Measurements from ENCODE around the gene SCAPER.

The SCAPER gene

DNA sequence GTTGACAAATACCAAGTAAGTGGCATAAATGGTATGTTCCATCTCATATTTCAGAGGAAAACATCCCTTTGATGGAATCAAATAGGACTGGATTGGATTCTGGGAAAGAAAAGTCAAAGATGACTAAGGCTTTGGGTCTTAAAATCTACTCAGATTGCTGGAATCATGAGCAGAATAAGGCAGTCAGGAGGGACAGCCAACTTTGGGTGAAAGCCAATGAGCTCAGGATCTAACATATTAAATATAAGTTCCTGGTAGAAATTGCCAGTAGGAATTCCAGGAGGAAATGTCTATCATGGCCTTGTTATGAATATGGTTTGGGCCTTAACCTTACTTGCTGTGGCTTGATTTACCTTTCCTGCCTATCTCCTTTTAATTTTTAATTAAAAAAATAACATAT, 513.3 kb downstream of the SCAPER start:
- DNase-seq = no peak

GRCh38 chr15:76391309-76391708, 513.8 kb downstream of the SCAPER start:
- DNase-seq = no peak

DNA sequence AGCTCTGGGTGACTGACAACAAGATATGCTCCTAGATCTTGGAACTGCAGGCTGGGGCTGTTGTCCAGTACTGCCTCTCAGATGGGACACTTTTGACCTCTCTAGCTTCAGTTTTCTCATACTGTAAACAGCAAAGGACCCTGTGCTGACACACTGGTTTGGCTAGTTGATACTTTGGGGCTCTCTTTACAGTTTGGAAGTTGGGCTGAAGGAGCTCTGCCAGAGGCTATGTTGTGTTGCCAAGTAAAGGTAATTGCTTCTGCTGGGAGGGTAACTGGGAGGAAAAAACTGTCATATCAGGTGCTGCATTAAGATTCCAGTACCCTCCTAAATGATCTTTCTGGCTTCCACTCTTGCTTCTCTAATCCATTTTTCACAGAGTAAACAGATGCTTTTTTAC, 514.6 kb downstream of the SCAPER start:
- no peak for DNase-seq

DNA sequence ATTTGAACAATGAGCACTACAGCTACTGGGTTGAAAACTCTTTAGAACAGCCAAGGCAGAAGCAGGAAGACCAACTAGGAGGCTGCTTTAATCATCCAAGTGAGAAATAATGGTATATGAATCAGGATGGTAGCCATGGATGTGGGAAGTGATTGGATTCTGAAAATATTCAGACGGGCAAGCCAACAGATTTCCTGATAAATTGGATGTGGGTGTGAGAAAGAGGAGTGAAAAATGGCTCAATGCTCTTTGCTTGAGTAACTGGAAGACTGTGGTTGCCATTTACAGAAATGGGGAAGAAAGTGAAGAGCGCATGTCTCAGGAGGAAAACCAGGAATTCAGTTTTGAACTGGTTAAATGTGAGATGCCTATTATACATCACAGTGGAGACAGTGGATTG, 518.2 kb downstream of the SCAPER start:
- DNase-seq = no peak

DNA sequence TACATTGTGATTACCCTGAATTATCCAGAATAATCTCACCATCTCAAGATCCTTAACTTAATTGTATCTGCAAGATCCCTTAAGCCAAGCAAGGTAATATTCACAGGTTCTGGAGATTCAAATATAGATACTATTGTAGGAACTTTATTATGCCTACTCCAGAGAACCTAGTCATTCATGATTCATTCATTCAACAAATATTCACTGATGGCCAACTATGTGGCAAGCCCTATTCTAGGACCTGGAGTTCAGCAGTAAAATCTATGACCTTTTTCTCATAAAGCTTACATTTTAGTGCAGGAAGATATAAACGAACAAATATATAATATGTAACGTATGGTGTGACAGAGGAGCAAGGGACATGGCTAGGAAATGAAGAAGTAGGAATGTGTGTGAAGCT, 519.0 kb downstream of the SCAPER start:
- no peak for DNase-seq

DNA sequence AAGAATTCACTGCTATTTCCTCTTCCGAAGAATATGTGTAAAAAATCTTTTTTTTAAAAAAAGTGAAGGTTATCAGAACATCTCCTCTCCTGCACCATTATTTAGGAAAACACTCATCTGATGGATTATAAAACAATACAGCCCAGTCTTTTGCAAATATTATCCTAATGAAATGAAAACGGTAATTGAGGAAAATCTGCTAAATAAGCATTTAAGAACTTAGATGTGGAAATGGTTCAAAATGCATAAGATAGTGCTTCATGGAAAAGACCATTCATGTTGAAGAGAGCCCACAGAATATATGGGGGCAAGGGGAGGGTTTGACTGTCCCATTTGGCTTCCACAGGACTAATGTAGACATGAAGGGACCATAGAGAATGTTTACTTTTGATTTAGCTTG, 520.7 kb downstream of the SCAPER start:
- DNase-seq = no peak

GRCh38 chr15:76382987-76383728, 522.0 kb downstream of the SCAPER start:
- DNase-seq = no peak

- DNase-seq = no peak
Observed at GRCh38 chr15:76381366-76381765, 523.8 kb downstream of the SCAPER start.

DNA sequence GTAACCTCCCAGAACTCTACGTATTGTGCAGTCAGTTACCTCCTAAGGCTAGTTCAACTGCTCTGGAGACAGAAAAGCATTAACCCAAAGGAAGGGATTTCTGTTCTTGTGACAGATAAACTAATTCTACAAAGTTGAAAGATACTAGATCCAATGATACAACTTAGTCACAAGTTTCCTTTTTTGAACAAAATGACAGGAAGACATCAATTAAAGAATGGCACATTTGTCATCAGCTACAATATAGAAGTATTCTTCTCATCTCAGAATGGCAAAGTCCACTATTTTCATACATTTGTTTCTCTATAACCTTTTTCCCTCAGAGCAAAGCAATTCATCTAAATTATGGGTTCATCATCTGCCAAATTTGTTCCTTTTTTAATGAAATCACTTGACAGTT, 524.9 kb downstream of the SCAPER start:
- no peak for DNase-seq

DNA sequence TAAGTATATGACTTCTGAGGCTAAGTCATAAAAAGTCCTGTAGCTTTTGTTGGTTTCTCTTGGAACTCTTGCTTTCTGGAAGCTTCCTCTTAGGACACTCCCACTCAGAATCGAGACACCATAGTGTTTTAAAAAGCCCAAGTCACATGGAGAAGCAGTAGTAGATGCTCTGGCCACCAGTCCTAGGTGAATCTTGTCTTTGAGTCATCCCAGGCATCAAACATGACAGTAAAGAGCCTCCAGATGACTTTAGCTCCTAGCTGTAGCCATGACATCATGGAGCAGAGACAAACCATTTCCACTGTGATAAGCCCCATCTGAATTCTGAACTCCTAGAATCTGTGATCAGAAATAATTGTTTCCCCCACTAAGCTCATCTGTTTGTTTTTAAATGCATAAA, 526.4 kb downstream of the SCAPER start:
- no peak for DNase-seq

DNA sequence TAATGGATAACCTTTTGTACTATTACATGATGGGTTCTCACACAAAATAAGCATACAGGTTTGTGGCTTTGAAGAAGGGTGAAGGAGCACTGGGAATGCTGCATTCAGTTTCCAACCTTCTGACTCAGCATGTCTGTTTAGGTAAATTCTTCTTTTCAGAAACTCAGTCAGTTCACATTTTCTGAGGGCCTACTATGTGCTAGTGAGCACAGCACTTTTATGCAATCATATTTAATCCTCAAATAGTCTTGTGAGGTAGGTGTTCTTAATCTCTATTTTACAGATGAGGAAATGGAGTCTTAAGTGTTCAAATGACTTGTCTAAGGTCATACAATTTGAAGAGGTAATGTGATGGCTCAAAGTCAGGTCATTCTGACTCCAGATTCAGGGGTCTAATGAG, 527.4 kb downstream of the SCAPER start:
- DNase-seq = no peak

GRCh38 chr15:76377217-76377616, 527.9 kb downstream of the SCAPER start:
- no peak for DNase-seq

GRCh38 chr15:76376816-76377215, 528.3 kb downstream of the SCAPER start:
- DNase-seq = no peak

- DNase-seq = no peak
Observed at GRCh38 chr15:76376029-76376428, 529.1 kb downstream of the SCAPER start.

GRCh38 chr15:76368122-76368621, 537.0 kb downstream of the SCAPER start:
- DNase-seq = no peak

GRCh38 chr15:76366714-76367113, 538.4 kb downstream of the SCAPER start:
- no peak for DNase-seq

DNA sequence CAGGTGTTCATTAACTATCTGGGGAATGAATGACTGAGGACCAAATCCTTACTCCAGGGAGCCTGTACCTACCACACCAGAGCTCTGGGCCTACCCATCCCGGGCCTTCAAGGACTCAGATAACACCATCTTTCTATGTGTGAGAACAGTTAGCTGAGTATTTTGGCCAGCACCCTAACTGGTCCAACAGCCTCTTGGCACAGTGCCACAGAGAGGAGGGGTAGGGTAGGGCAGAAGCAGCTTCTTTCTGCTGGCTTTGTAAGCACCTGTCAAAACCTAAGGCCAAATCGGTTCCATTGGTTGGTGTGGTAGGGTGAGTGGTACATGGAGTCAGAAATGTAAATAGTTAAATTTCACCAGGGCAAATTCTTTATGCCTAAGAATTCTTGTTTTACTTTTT, 541.9 kb downstream of the SCAPER start:
- DNase-seq = no peak

- DNase-seq = no peak
Observed at GRCh38 chr15:76360416-76360815, 544.7 kb downstream of the SCAPER start.

DNA sequence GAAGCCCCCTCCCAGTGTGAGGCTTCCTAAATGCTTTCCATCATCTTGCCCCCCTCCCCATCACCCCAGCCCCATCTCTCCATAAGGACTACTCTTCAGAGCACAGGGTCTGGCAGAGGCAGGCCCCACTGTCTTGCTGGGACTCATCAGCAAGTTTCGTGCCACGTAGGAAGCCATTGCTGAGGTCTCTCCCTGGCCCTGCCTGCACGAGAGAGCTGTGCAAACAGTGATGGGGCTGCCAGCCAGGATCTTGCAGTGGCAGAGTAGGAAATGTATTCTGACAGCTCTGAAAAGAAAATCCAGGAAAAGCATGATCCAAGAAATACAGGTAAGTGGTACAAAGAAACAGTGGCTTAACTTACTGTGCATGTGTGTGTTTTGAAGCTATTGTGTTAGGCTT, 546.0 kb downstream of the SCAPER start:
- no peak for DNase-seq

GRCh38 chr15:76358453-76358852, 546.7 kb downstream of the SCAPER start:
- DNase-seq = no peak

DNA sequence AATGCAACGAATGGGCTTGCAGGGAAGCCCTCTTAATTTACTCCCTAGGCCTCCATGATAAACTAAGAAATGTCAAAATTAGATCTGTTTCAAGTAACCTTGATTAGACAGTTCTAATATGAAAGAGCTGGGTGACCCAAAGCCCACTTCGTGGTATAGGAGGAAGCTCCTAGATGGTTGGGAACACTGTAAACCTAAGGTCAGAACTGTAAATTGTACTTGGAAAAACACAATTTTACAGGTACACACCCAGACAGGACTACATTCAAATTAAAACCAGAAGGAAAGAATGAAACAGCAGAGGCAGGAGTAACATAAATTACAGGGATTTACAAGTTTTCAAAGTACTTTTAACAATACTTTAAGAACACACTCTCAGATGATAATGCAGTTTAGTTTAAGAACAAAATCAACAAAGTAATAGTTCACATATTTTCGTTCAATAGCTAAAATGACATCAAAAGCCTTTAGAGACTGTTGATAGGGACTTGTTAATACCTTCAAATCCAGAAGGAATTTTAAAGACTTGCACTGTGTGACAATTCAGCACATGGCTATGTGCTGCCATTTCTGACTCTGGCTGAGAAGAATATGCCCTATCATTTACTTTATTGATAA, 550.2 kb downstream of the SCAPER start:
- no peak for DNase-seq

- DNase-seq = no peak
Observed at GRCh38 chr15:76353903-76354302, 551.2 kb downstream of the SCAPER start.

GRCh38 chr15:76353023-76353577, 552.0 kb downstream of the SCAPER start:
- no peak for DNase-seq

- DNase-seq = no peak
Observed at GRCh38 chr15:76349301-76350070, 555.7 kb downstream of the SCAPER start.

Measured in NCI-H748 treated with DMSO at 0.1 percent for 48 hours (cell line).